Measurements from ENCODE around the gene DAPK1. TPM values are rescaled to one million over a fixed set of nuclear protein-coding genes. Genes with fewer than 3 reads are reported as not detected.

Gene DAPK1
- total and polyA plus RNA-seq, 10 of the 15 experiments (the other 5 are each of a cell fraction or from before 2014, with no cell fraction given) = 8.2 to 94.7 (median 51.6) TPM

DNA sequence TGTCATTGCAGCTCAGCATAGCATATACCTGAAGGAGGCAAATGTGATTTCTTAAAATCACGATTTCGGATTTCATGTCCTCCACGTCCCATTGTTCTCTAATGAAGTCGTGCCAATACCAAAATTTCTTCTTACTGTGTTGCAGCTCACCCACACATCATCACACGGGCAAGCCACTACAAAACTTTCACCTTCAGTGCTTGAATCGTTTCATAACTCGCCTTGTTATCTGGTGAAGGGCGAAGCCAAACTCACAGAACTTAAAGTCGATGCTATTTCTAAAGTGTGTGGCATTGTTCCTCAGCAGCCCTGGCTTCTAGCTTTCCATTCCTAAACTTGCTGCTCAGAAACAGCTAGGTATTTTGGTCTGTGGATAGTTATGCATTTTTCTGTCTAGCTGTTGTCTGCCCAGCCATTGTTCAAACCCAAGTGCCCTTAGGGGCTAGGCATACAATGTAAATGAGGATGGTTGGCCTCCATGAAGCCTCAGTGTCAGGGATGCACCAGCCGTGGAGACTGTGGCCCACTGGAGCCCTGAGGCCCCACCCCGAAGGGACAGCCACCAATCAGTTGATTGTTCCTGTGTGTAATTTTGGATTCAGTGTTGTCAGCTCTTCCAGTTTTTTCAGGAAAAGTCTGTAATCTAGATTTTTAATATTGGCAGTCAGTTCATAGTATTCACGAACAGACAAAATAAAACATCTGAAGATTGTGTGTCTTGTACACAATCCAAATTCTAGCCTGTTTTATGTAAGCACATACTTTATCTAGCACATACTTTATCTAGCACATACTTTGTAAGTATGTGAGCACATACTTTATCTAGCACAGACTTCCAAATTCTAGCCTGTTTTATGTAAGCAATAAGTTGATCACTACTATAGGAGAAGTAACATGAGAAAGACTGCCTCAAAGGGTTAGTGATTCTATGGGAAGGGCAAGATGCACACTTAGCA, 112.8 kb downstream of the DAPK1 start:
- H3K9ac ChIP-seq (ENCODE audit: control insufficient read depth, insufficient read depth, low read length) = no peak overlapping the region
- no peak for DNase-seq (ENCODE audit: low read depth, low spot score)
- H3K79me2 ChIP-seq (ENCODE audit: control insufficient read depth, insufficient read depth, low read length) = no peaks in the 10 kb centered on the region
- ChIA-PET POLR2A (no interaction called here), RAD21 (ENCODE audit: unreplicated experiment) (interaction anchor here (1.2 kb wide), 1 partner anchor 107 kb away, joined by 3 read pairs; no protein-coding TSS in a partner anchor), CTCF (no interaction called here), SMC1A (ENCODE audit: uncharacterized antibody, unreplicated experiment) (interaction anchor here (0.8 to 1.9 kb wide), 3 partner anchors 10 to 41 kb away, joined by 3 to 5 read pairs (median 3); no protein-coding TSS in a partner anchor)
- peaks cover 9% of the 10 kb centered on the region for H3K9me3 ChIP-seq (replicated peaks; ENCODE audit: control insufficient read depth, insufficient read depth, low read length)
- BruUV-seq (replicated peaks) = no TSS peak
- no peaks in the 10 kb centered on the region for H4K20me1 ChIP-seq (ENCODE audit: control insufficient read depth, insufficient read depth)
- intact Hi-C loops (cut with micrococcal nuclease; ENCODE audit: unreplicated experiment) (no loop called here), in situ Hi-C loops (cut with MboI) (no loop called here)
- H3K27me3 ChIP-seq (replicated peaks in 1 of 2; ENCODE audit: control insufficient read depth in 2 of 2, insufficient read depth in 2 of 2, low read length in 1 of 2) = no peaks in the 10 kb centered on the region
- H3K4me1 ChIP-seq (ENCODE audit: control insufficient read depth, insufficient read depth, low read length) = peaks cover 31% of the 10 kb centered on the region
- TF ChIP-seq RFX5 (IDR thresholded peaks at IDR 0.05; ENCODE audit: low read depth, low read length) (no peak), STAT3 (IDR thresholded peaks at IDR 0.05; ENCODE audit: low read depth, low read length) (no peak), SUPT20H (IDR thresholded peaks at IDR 0.05; ENCODE audit: borderline replicate concordance, control insufficient read depth, low read depth, low read length) (no peak), MTA3 (IDR thresholded peaks at IDR 0.05; ENCODE audit: borderline replicate concordance, low read length) (no peak), ATF3 (IDR thresholded peaks at IDR 0.05; ENCODE audit: borderline replicate concordance, extremely low read depth, low read depth, low read length) (no peak), ZNF207 (IDR thresholded peaks at IDR 0.05; ENCODE audit: borderline replicate concordance) (no peak), IKZF1 (conservative IDR thresholded peaks at IDR 0.05) (no peak), SUZ12 (IDR thresholded peaks at IDR 0.05; ENCODE audit: unreplicated experiment) (no peak), SMC3 (IDR thresholded peaks at IDR 0.05; ENCODE audit: borderline replicate concordance, low read length) (no peak)
- no peak overlapping the region for H3K27ac ChIP-seq (ENCODE audit: control insufficient read depth, insufficient read depth)
- 51% methylated on average over 12 of the region's 12 CpGs for WGBS (ENCODE audit: insufficient coverage, insufficient replicate concordance, low lambda C conversion rate, missing lambda C conversion rate)
- no peak for ATAC-seq
- no peak overlapping the region for H3K4me2 ChIP-seq (ENCODE audit: control insufficient read depth, insufficient read depth)
- no peak for FAIRE-seq
- no peak overlapping the region for H2AFZ ChIP-seq (ENCODE audit: control insufficient read depth, low read depth, low read length)
- peaks cover 9 to 11% of the 10 kb centered on the region in 2 experiments; a peak in 2 of 4 replicates for H3K36me3 ChIP-seq (ENCODE audit: control insufficient read depth in 2 of 2, insufficient read depth in 2 of 2, low read length in 1 of 2)
- H3K4me3 ChIP-seq = no peak overlapping the region
